Naive thymus-derived CD4-positive, alpha-beta T cell (primary cell): Measurements from ENCODE around the gene PAGR1. TPM values are rescaled to one million over a fixed set of nuclear protein-coding genes. Genes with fewer than 3 reads are reported as not detected.

Experiments used
- ATAC-seq: fragments of 150-1000 bp; cut with Tn5 transposase; 2 replicates; pipeline ENCODE4 v1.10.0; 2021; ENCODE audit warnings: mild to moderate bottlenecking, moderate library complexity
- CTCF ChIA-PET: fragments of 350-600 bp; sonication (Branson Sonifier 250); formaldehyde crosslinking; loops from one replicate; lab custom pipeline; 2021; ENCODE audit warnings: antibody characterized with exemption; lab: Charles Lee
- POLR2A ChIA-PET: fragments of 350-600 bp; sonication (Branson Sonifier 250); formaldehyde crosslinking; loops from one replicate; lab custom pipeline; 2021; ENCODE audit warnings: antibody characterized with exemption, inconsistent platforms; lab: Charles Lee
- DNase-seq, 9 donors: peaks; one replicate each; pipeline versions ENCODE4 v3.0.0 to v3.0.0-alpha.2; 2020 to 2022; ENCODE audit warnings: mixed read lengths in 1 of 9
- H3K27ac ChIP-seq: one replicate; pipeline ENCODE4 v1.7.0; 2013; ENCODE audit warnings: mild to moderate bottlenecking, low read depth, low read length, moderate library complexity
- H3K27me3 ChIP-seq, 2 donors: one replicate each; pipeline ENCODE4 v1.7.0; 2013; ENCODE audit warnings: low read length in 2 of 2, mild to moderate bottlenecking in 2 of 2, moderate library complexity in 2 of 2; ENCODE audit not compliant: control insufficient read depth in 2 of 2, insufficient read depth in 2 of 2
- H3K36me3 ChIP-seq, 3 experiments: 1 replicate in 2 of 3; 2 replicates in 1 of 3; pipeline ENCODE4 v1.7.0; 2013; ENCODE audit warnings: low read length in 3 of 3, mild to moderate bottlenecking in 3 of 3, moderate library complexity in 1 of 3; ENCODE audit not compliant: insufficient read depth in 3 of 3, control insufficient read depth in 2 of 3
- H3K4me1 ChIP-seq, 2 donors: one replicate each; pipeline ENCODE4 v1.7.0; 2013; ENCODE audit warnings: low read length in 2 of 2, mild to moderate bottlenecking in 2 of 2, moderate library complexity in 1 of 2; ENCODE audit not compliant: control insufficient read depth in 2 of 2, insufficient read depth in 2 of 2
- H3K4me3 ChIP-seq: 2 replicates; pipeline ENCODE4 v1.7.0; 2013; ENCODE audit warnings: mild to moderate bottlenecking, low read length
- H3K9me3 ChIP-seq, 3 experiments: 1 replicate in 2 of 3; 2 replicates in 1 of 3; pipeline ENCODE4 v1.7.0; 2013; ENCODE audit warnings: low read length in 3 of 3; ENCODE audit not compliant: control insufficient read depth in 2 of 3
- H3K27ac Mint-ChIP-seq, 9 donors: one replicate each; pipeline ENCODE4 v1.8.0; 2020 to 2022; ENCODE audit warnings: mixed read lengths in 9 of 9, mild to moderate bottlenecking in 8 of 9, moderate library complexity in 5 of 9, inconsistent platforms in 2 of 9
- H3K27me3 Mint-ChIP-seq, 5 donors: one replicate each; pipeline ENCODE4 v1.8.0; 2021 to 2022; ENCODE audit warnings: mixed read lengths in 5 of 5, mild to moderate bottlenecking in 1 of 5
- H3K36me3 Mint-ChIP-seq, 5 donors: one replicate each; pipeline ENCODE4 v1.8.0; 2020 to 2022; ENCODE audit warnings: mixed read lengths in 5 of 5, mild to moderate bottlenecking in 3 of 5, inconsistent platforms in 1 of 5
- H3K4me1 Mint-ChIP-seq, 7 donors: one replicate each; pipeline ENCODE4 v1.8.0; 2020 to 2022; ENCODE audit warnings: mixed read lengths in 7 of 7, mild to moderate bottlenecking in 3 of 7, inconsistent platforms in 1 of 7
- H3K4me3 Mint-ChIP-seq, 10 donors: one replicate each; pipeline ENCODE4 v1.8.0; 2020 to 2022; ENCODE audit warnings: mild to moderate bottlenecking in 10 of 10, mixed read lengths in 10 of 10, moderate library complexity in 6 of 10, inconsistent platforms in 2 of 10
- H3K9me3 Mint-ChIP-seq, 11 donors: one replicate each; pipeline ENCODE4 v1.8.0; 2020 to 2022; ENCODE audit warnings: mixed read lengths in 11 of 11, mild to moderate bottlenecking in 4 of 11, inconsistent platforms in 1 of 11, moderate library complexity in 1 of 11
- intact Hi-C, 2 donors: fragments of 100-400 bp; cut with micrococcal nuclease; formaldehyde crosslinking; loops; one replicate each; pipeline ENCODE4 v1.15.1; 2023
- polyA plus RNA-seq, 2 donors: library from polyadenylated mRNA; unstranded; fragments of 300-500 nt; fragmentation: Illumina TruSeq; gene quantifications; one replicate each; pipeline ENCODE4 v1.2.3, GENCODE V29; 2021
- total RNA-seq, 6 experiments: library from RNA in 5 of 6; stranded (reverse) in 5 of 6; gene quantifications; 1 replicate in 5 of 6; 2 replicates in 1 of 6; pipeline ENCODE4 v1.2.3 and lab custom pipeline; 2021 to 2026

PAGR1 gene
- total and polyA plus RNA-seq, 7 experiments from 2014 or later: 17.5 to 62.6 (median 37.2) TPM

GRCh38 chr16:29860218-29860617 lies 44.3 kb downstream of the PAGR1 start:
- ATAC-seq: no peak
- peak overlapping the region in 3 of 9 donors; percentile 5 to 67 (median 43) for H3K27ac Mint-ChIP-seq

GRCh38 chr16:29862383-29862883 lies 46.5 kb downstream of the PAGR1 start:
- Mint-ChIP-seq H3K36me3 (peaks cover 0 to 23% (median 5%) of the 10 kb centered on the region in 5 donors), H3K4me1 (peaks cover 12 to 35% (median 26%) of the 10 kb centered on the region in 7 donors), H3K4me3 (peak overlapping the region; percentile 83 to 100 (median 96)), H3K27ac (peak overlapping the region; percentile 82 to 100 (median 93)), H3K27me3 (no peaks in the 10 kb centered on the region), H3K9me3 (no peaks in the 10 kb centered on the region)
- H3K36me3 ChIP-seq: peaks cover 0 to 42% (median 7%) of the 10 kb centered on the region in 3 experiments
- POLR2A ChIA-PET: interaction anchor here (1.0 to 3.5 kb wide), 8 partner anchors 12 to 133 kb away, joined by 3 to 11 read pairs (median 4); partner anchors contain the start of genes HIRIP3, INO80E, MAZ and TAOK2
- DNase-seq (no peak), ATAC-seq (no peak)
- peak overlapping the region; percentile 66 for H3K4me3 ChIP-seq
- intact Hi-C loops: loop anchor here in 1 of 2 donors (2.0 to 5.0 kb wide), 3 partner anchors 40 to 160 kb away; partner anchors contain the start of gene ASPHD1
- H3K9me3 ChIP-seq: no peaks in the 10 kb centered on the region
- no peaks in the 10 kb centered on the region for H3K27me3 ChIP-seq
- CTCF ChIA-PET: interaction anchor here (0.6 to 1.0 kb wide), 2 partner anchors 134 to 250 kb away, joined by 4 to 6 read pairs; no protein-coding TSS in a partner anchor
- peak overlapping the region; percentile 90 for H3K27ac ChIP-seq
- peaks cover 13 to 17% of the 10 kb centered on the region in 2 donors for H3K4me1 ChIP-seq

More at GRCh38 chr16:29860218-29860617, 44.3 kb downstream of the PAGR1 start:
- Mint-ChIP-seq H3K9me3 (no peaks in the 10 kb centered on the region), H3K27me3 (no peaks in the 10 kb centered on the region), H3K36me3 (peaks cover 0 to 23% (median 5%) of the 10 kb centered on the region in 5 donors), H3K4me3 (peak overlapping the region in 3 of 10 donors; percentile 45 to 96 (median 75)), H3K4me1 (peaks cover 12 to 35% (median 26%) of the 10 kb centered on the region in 7 donors)
- DNase-seq: no peak
- no peaks in the 10 kb centered on the region for H3K27me3 ChIP-seq
- POLR2A ChIA-PET: interaction anchor here (1.0 kb wide), 2 partner anchors 41 to 194 kb away, joined by 4 to 5 read pairs; no protein-coding TSS in a partner anchor
- CTCF ChIA-PET: interaction anchor here (0.6 kb wide), 1 partner anchor 66 kb away, joined by 4 read pairs; the partner anchor contains the start of gene KCTD13
- H3K36me3 ChIP-seq: peaks cover 0 to 42% (median 7%) of the 10 kb centered on the region in 3 experiments
- H3K4me3 ChIP-seq: no peak overlapping the region
- peaks cover 13 to 17% of the 10 kb centered on the region in 2 donors for H3K4me1 ChIP-seq
- H3K9me3 ChIP-seq: no peaks in the 10 kb centered on the region
- intact Hi-C loops: loop anchor here in 1 of 2 donors (5.0 kb wide), 2 partner anchors 42 to 158 kb away; partner anchors contain the start of gene ASPHD1
- no peak overlapping the region for H3K27ac ChIP-seq

- CTCF ChIA-PET: interaction anchor here (0.6 to 1.6 kb wide), 4 partner anchors 15 to 251 kb away, joined by 3 to 8 read pairs (median 5); partner anchors contain the start of gene PAGR1
- Histone ChIP-seq H3K27ac (peak within 1 kb of the TSS; percentile 90), H3K4me3 (peak within 1 kb of the TSS; percentile 66), H3K27me3 (no peaks in the 10 kb centered on the region), H3K4me1 (peaks cover 13 to 17% of the 10 kb centered on the region in 2 donors), H3K36me3 (peaks cover 0 to 39% (median 7%) of the 10 kb centered on the region in 3 experiments), H3K9me3 (no peaks in the 10 kb centered on the region)
- peak within 1 kb of the TSS; percentile 83 to 100 (median 96) for H3K4me3 Mint-ChIP-seq
- DNase-seq (peak; percentile 76 to 97 (median 93)), ATAC-seq (peak; percentile 99)
- intact Hi-C loops: loop anchor here (1.0 to 5.0 kb wide), 19 partner anchors 37 to 795 kb away; partner anchors contain the start of genes ASPHD1 (in 2 of the 2), INO80E (in 2 of the 2), KCTD13 (in 2 of the 2) and KIF22 (in 2 of the 2)
- peaks cover 0 to 3% (median 0%) of the 10 kb centered on the region in 5 donors for H3K27me3 Mint-ChIP-seq
- peak within 1 kb of the TSS; percentile 93 to 100 (median 99) for H3K27ac Mint-ChIP-seq
- H3K9me3 Mint-ChIP-seq: no peaks in the 10 kb centered on the region
- H3K36me3 Mint-ChIP-seq: peaks cover 0 to 23% (median 5%) of the 10 kb centered on the region in 5 donors
- peaks cover 12 to 35% (median 26%) of the 10 kb centered on the region in 7 donors for H3K4me1 Mint-ChIP-seq
- POLR2A ChIA-PET: interaction anchor here (0.7 to 3.5 kb wide), 10 partner anchors 12 to 133 kb away, joined by 3 to 11 read pairs (median 4); partner anchors contain the start of genes HIRIP3, INO80E, TAOK2 and TMEM219
These were observed 47.1 kb downstream of the PAGR1 start, which contains the start of gene CDIPT for GRCh38 chr16:29862884-29863668. CDIPT (minus strand) TSS chr16:29863226; CDS start chr16:29862857, 369 bp downstream.

GRCh38 chr16:29863669-29863984 lies 47.7 kb downstream of the PAGR1 start:
- peaks cover 13 to 17% of the 10 kb centered on the region in 2 donors for H3K4me1 ChIP-seq
- intact Hi-C loops: loop anchor here (1.0 to 5.0 kb wide), 19 partner anchors 37 to 795 kb away; partner anchors contain the start of genes ASPHD1 (in 2 of the 2), INO80E (in 2 of the 2), KCTD13 (in 2 of the 2) and KIF22 (in 2 of the 2)
- no peak for ATAC-seq
- H3K27me3 ChIP-seq: no peaks in the 10 kb centered on the region
- no peak overlapping the region for H3K4me3 ChIP-seq
- Mint-ChIP-seq H3K27me3 (peaks cover 0 to 3% (median 0%) of the 10 kb centered on the region in 5 donors), H3K36me3 (peaks cover 0 to 19% (median under 1%) of the 10 kb centered on the region in 5 donors), H3K9me3 (no peaks in the 10 kb centered on the region), H3K4me3 (peak overlapping the region; percentile 83 to 100 (median 96)), H3K4me1 (peaks cover 11 to 35% (median 26%) of the 10 kb centered on the region in 7 donors), H3K27ac (peak overlapping the region; percentile 93 to 100 (median 99))
- no peaks in the 10 kb centered on the region for H3K9me3 ChIP-seq
- CTCF ChIA-PET: interaction anchor here (1.6 kb wide), 2 partner anchors 16 to 48 kb away, joined by 3 to 8 read pairs; partner anchors contain the start of gene PAGR1
- no peak for DNase-seq
- POLR2A ChIA-PET: interaction anchor here (0.7 to 3.5 kb wide), 8 partner anchors 13 to 120 kb away, joined by 3 to 11 read pairs (median 4); partner anchors contain the start of genes TAOK2 and TMEM219
- H3K27ac ChIP-seq: peak overlapping the region; percentile 90
- H3K36me3 ChIP-seq: peaks cover 0 to 33% (median 7%) of the 10 kb centered on the region in 3 experiments

- ChIA-PET CTCF (interaction anchor here (1.6 kb wide), 2 partner anchors 16 to 48 kb away, joined by 3 to 8 read pairs; partner anchors contain the start of gene PAGR1), POLR2A (interaction anchor here (0.6 to 3.5 kb wide), 5 partner anchors 14 to 97 kb away, joined by 3 to 11 read pairs (median 6); partner anchors contain the start of gene TMEM219)
- Histone ChIP-seq H3K27ac (no peak overlapping the region), H3K36me3 (peaks cover 0 to 27% (median 7%) of the 10 kb centered on the region in 3 experiments), H3K4me1 (peaks cover 13 to 17% of the 10 kb centered on the region in 2 donors), H3K9me3 (no peaks in the 10 kb centered on the region), H3K27me3 (no peaks in the 10 kb centered on the region), H3K4me3 (no peak overlapping the region)
- DNase-seq (no peak), ATAC-seq (no peak)
- H3K9me3 Mint-ChIP-seq: no peaks in the 10 kb centered on the region
- H3K36me3 Mint-ChIP-seq: peaks cover 0 to 13% (median 0%) of the 10 kb centered on the region in 5 donors
- intact Hi-C loops: loop anchor here in 1 of 2 donors (5.0 kb wide), 2 partner anchors 38 to 162 kb away; partner anchors contain the start of gene ASPHD1
- no peak overlapping the region for H3K27ac Mint-ChIP-seq
- peaks cover 0 to 3% (median 0%) of the 10 kb centered on the region in 5 donors for H3K27me3 Mint-ChIP-seq
- peak overlapping the region in 1 of 10 donors; percentile 43 for H3K4me3 Mint-ChIP-seq
- peaks cover 11 to 35% (median 26%) of the 10 kb centered on the region in 7 donors for H3K4me1 Mint-ChIP-seq
These were observed 48.3 kb downstream of the PAGR1 start for GRCh38 chr16:29864205-29864604.
